ENCODE data around the gene REXO4. TPM values are rescaled to one million over a fixed set of nuclear protein-coding genes. Genes with fewer than 3 reads are reported as not detected.

Gene REXO4
- total and polyA plus RNA-seq, 10 of the 15 experiments (the other 5 are each of a cell fraction or from before 2014, with no cell fraction given): 2.7 to 43.9 (median 30.5) TPM

- FAIRE-seq: no peak
- POLR2A ChIA-PET: no interaction called here
These were observed 49.3 kb upstream of the REXO4 start for GRCh38 chr9:133467101-133467500.

More at GRCh38 chr9:133467101-133467500, 49.3 kb upstream of the REXO4 start:
- H3K36me3 ChIP-seq (ENCODE audit: control insufficient read depth in 2 of 2, insufficient read depth in 2 of 2, low read length in 1 of 2): peaks cover 0 to 3% of the 10 kb centered on the region in 2 experiments; a peak in 2 of 4 replicates
- no peaks in the 10 kb centered on the region for H3K27me3 ChIP-seq (replicated peaks in 1 of 2; ENCODE audit: control insufficient read depth in 2 of 2, insufficient read depth in 2 of 2, low read length in 1 of 2)
- intact Hi-C loops (cut with micrococcal nuclease; ENCODE audit: unreplicated experiment): no loop called here
- no peak overlapping the region for H2AFZ ChIP-seq (ENCODE audit: control insufficient read depth, low read depth, low read length)
- H3K27ac ChIP-seq (ENCODE audit: control insufficient read depth, insufficient read depth): no peak overlapping the region
- CTCF ChIA-PET: no interaction called here
- no peaks in the 10 kb centered on the region for H3K4me1 ChIP-seq (ENCODE audit: control insufficient read depth, insufficient read depth, low read length)
- no peak overlapping the region for H3K9ac ChIP-seq (ENCODE audit: control insufficient read depth, insufficient read depth, low read length)
- H3K79me2 ChIP-seq (ENCODE audit: control insufficient read depth, insufficient read depth, low read length): no peaks in the 10 kb centered on the region
- DNase-seq (ENCODE audit: low read depth, low spot score): no peak
- 74% methylated on average over 10 of the region's 10 CpGs for WGBS (ENCODE audit: insufficient coverage, insufficient replicate concordance, low lambda C conversion rate, missing lambda C conversion rate)
- H4K20me1 ChIP-seq (ENCODE audit: control insufficient read depth, insufficient read depth): no peaks in the 10 kb centered on the region
- no peaks in the 10 kb centered on the region for H3K9me3 ChIP-seq (replicated peaks; ENCODE audit: control insufficient read depth, insufficient read depth, low read length)
- no peak overlapping the region for H3K4me3 ChIP-seq
- RAD21 ChIA-PET (ENCODE audit: unreplicated experiment): no interaction called here
- peak; percentile 9; the same call in 1 of the 2 replicates for TF ChIP-seq POLR2A (IDR thresholded peaks at IDR 0.05; ENCODE audit: low read depth, low read length)
- TF ChIP-seq ZNF274 (IDR thresholded peaks at IDR 0.05; ENCODE audit: insufficient read depth, insufficient read length): no peak
- TF ChIP-seq ZNF687 (IDR thresholded peaks at IDR 0.05): no peak
- no peak for TF ChIP-seq SMAD5 (IDR thresholded peaks at IDR 0.05; ENCODE audit: low read depth)
- no TSS peak for BruUV-seq (replicated peaks)
- no peak for ATAC-seq
- no peak overlapping the region for H3K4me2 ChIP-seq (ENCODE audit: control insufficient read depth, insufficient read depth)
- SMC1A ChIA-PET (ENCODE audit: uncharacterized antibody, unreplicated experiment): no interaction called here
- in situ Hi-C loops (cut with MboI): no loop called here

Measured in GM12878 (cell line).